Left ventricle myocardium superior (tissue), 1 donor: ENCODE measurements around the gene CDC27. TPM values are rescaled to one million over a fixed set of nuclear protein-coding genes. Genes with fewer than 3 reads are reported as not detected.
"Not testable (repeated sequence)": the region's sequence is repeated elsewhere in the genome, so short reads cannot be mapped to it uniquely, and the experiment has no call there.

Experiments used
- ATAC-seq: fragments of 200-7000 bp; cut with Tn5 transposase; one replicate; pipeline ENCODE4 v1.9.1; 2020; ENCODE audit warnings: mild to moderate bottlenecking, moderate library complexity
- DNase-seq: peaks from one replicate; pipeline ENCODE4 v3.0.0-alpha.2; 2020
- intact Hi-C: fragments of 100-400 bp; cut with micrococcal nuclease; formaldehyde crosslinking; loops from one replicate; pipeline ENCODE4 v1.11.0; 2022
- total RNA-seq: library from RNA; stranded (reverse); fragmentation: NEBNext Ultra II Directional; extraction: Animal tissue kit (Norgen Biotek cat#: 25700); gene quantifications from one replicate; pipeline ENCODE4 v1.2.1, GENCODE V29; 2021
- donor health status: DM: no; HTN: yes; CAD: no; lungs with severe emphysema.

The CDC27 gene
- total RNA-seq, 1 donor from 2014 or later = 81.8 TPM

DNA sequence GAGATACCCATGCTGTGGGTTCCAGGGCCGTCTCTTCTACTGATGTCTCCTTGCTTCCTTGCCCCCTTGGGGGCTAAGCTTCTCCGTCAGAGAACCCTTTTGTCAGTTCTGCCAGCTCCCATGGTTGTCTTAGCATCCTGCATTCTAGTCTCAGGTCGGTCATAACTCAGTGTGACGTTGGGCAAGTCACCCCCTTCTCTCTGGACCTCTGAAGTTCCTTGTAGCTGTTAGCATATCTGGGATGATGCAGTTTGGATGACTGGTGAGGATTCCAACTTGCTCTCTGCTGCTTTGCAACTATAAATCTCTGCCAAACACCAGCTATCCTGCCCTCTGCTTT, 11.2 kb upstream of the CDC27 start:
- DNase-seq (no peak), ATAC-seq (no peak)
- intact Hi-C loops = no loop called here

- intact Hi-C loops = no loop called here
- DNase-seq (no peak), ATAC-seq (no peak)
Measured at GRCh38 chr17:47199627-47200324, 10.7 kb upstream of the CDC27 start.

GRCh38 chr17:47197821-47198220, 8.7 kb upstream of the CDC27 start:
- DNase-seq = no peak
- intact Hi-C loops = no loop called here
- ATAC-seq = no peak

GRCh38 chr17:47193931-47194511, 4.9 kb upstream of the CDC27 start:
- intact Hi-C loops = no loop called here
- ATAC-seq (no peak), DNase-seq (no peak)

GRCh38 chr17:47192554-47192953, 3.5 kb upstream of the CDC27 start:
- ATAC-seq (no peak), DNase-seq (no peak)
- intact Hi-C loops = no loop called here

DNA sequence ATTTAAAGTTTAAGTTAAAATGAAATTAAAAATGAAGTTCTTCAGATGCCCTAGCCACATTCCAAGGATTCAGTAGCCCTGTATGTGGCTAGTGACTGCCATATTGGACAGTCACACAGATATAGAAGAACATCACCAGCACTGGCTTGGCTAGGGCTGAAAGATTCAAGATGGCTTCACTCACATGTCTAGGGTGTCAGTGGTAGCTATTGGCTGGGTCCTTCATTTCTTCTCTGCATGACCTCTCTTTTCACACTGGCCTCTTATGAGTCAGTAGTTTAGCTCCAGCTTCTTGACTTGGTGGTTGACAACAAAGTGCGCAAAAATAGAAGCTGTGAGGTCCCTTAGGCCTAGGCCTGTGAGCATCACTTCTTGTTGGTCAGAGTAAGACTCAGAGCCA, 1.7 kb upstream of the CDC27 start:
- DNase-seq = no peak
- intact Hi-C loops = no loop called here
- no peak for ATAC-seq

- DNase-seq = no peak
- no peak for ATAC-seq
- intact Hi-C loops = no loop called here
Measured at GRCh38 chr17:47190243-47190642, 1.1 kb upstream of the CDC27 start.

- DNase-seq (no peak), ATAC-seq (no peak)
- intact Hi-C loops = no loop called here
Measured at GRCh38 chr17:47189732-47190237, 690 bp upstream of the CDC27 start.

- ATAC-seq (peak; percentile 4), DNase-seq (no peak)
- intact Hi-C loops = no loop called here
Measured at GRCh38 chr17:47188271-47188875, 722 bp downstream of the CDC27 start.

DNA sequence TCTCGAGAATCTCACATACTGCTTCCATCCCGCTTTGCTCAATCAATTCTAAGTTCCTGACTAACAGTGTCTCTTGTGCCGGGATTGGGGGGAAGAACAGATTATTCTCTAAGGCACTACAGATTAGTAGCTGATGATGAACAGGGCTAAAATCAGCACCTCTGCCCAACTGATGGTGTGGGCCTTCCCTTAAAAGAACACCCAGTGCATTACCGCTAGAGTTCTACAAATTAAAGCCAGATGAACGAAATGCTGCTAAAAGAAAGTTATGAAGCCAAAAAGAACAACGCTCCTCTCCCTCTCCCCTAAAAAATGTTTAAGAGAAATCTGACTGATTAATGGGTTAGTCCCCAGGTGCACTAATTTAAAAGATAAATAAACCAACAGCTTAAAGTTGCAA, 4.4 kb downstream of the CDC27 start:
- no peak for ATAC-seq

GRCh38 chr17:47180988-47181387, 8.1 kb downstream of the CDC27 start:
- DNase-seq, ATAC-seq, intact Hi-C loops: not testable (repeated sequence)

More for the DNA sequence above, 4.4 kb downstream of the CDC27 start:
- no peak for DNase-seq
- intact Hi-C loops = no loop called here

GRCh38 chr17:47180337-47180736, 8.8 kb downstream of the CDC27 start:
- intact Hi-C loops = no loop called here
- ATAC-seq (no peak), DNase-seq (no peak)

DNA sequence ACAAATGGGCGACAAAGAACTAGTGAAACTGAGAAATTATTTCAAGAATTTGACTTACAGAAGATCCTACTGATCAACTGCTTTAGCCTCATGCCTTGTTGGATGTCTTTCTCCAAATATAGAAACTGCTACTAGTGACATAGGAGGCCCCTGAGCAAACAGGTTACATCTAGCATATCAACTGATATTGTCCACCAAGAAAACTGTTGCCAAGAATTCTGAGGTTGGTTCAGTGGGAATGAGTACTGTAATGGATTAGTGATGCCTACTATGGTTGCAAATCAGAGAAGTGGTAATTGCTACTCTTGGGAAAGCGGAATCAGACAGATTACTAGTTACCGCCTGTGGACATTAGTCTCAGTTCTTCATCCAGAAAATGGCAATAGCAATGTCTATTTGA, 10.0 kb downstream of the CDC27 start:
- intact Hi-C loops = no loop called here
- peak; percentile 48 for ATAC-seq
- no peak for DNase-seq

- DNase-seq (no peak), ATAC-seq (no peak)
- intact Hi-C loops = no loop called here
Measured at GRCh38 chr17:47177261-47177660, 11.8 kb downstream of the CDC27 start.

DNA sequence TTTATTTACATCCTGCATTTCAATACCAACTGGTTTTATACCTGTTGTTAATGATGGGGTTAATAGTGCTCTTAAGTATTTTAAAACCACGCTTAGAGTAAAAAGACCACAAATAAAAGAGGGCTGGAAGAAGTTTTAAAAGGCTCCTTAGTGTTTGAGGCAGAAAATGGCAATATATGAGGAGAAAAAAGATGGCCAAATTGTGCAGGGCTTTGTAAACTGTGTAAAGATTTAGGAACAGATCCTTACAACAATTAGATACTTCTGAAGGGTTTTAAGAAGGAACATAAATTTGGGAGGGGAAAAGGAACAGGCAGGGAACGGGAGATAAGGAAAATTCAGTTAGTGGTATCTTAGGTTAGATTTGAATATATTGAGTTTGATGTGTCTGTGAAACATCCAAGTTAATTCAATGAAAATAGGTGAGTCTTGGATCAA, 12.7 kb downstream of the CDC27 start:
- intact Hi-C loops = no loop called here
- no peak for ATAC-seq

GRCh38 chr17:47174823-47175222, 14.3 kb downstream of the CDC27 start:
- ATAC-seq, intact Hi-C loops, DNase-seq: not testable (repeated sequence)

More for the DNA sequence above, 12.7 kb downstream of the CDC27 start:
- DNase-seq = no peak

- ATAC-seq = no peak
- no peak for DNase-seq
- intact Hi-C loops = no loop called here
Measured at GRCh38 chr17:47172696-47173565, 16.2 kb downstream of the CDC27 start.

DNA sequence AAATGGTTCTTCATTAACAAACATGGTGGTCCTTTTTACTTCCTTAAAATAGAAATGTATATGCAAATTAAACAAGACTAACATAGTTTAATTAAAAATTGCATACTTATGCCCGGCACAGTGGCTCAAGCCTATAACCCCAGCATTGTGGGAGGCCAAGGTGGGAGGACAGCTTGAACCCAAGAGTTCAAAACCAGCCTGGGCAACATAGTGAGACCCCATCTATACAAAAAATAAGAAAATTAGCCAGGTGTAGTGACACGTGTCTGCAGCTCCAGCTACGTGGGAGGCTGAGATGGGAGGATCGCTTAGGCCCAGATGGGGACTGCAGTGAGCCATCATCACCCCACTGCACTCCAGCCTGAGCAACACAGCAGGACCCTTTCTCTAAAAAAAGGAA, 18.4 kb downstream of the CDC27 start:
- DNase-seq (no peak), ATAC-seq (no peak)
- intact Hi-C loops = no loop called here

- intact Hi-C loops, ATAC-seq, DNase-seq: not testable (repeated sequence)
Measured at GRCh38 chr17:47168896-47169295, 20.2 kb downstream of the CDC27 start.

DNA sequence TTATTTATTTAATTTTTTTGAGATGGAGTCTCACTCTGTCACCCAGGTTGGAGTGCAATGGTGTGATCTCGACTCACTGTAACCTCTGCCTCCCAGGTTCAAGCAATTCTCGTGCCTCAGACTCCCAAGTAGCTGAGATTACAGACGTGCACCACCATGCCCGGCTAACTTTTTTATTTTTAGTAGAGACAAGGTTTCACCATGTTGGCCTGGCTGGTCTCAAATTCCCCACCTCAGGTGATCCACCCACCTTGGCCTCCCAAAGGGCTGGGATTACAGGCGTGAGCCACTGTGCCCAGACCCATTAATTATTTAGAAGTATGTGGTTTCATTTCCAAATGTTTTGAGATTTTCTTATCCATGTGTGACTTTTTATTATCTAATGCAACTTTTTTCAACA, 22.2 kb downstream of the CDC27 start:
- ATAC-seq, intact Hi-C loops, DNase-seq: not testable (repeated sequence)
